Testis (tissue), 2 donors: ENCODE data around the gene CALR.

Experiments
- CTCF ChIP-seq, 3 experiments: fragments of 450-650 bp in 2 of 3; fragments of 200-600 bp in 1 of 3; sonication (generic) in 1 of 3; IDR thresholded peaks; one replicate each; pipeline ENCODE4 v1.5.1; 2016 to 2019; ENCODE audit warnings: antibody characterized with exemption in 3 of 3, mild to moderate bottlenecking in 2 of 3, moderate library complexity in 1 of 3
- POLR2A ChIP-seq: fragments of 450-650 bp; IDR thresholded peaks from one replicate; pipeline ENCODE4 v1.6.1; 2017; ENCODE audit warnings: antibody characterized with exemption, mild to moderate bottlenecking, moderate library complexity

- no peak for TF ChIP-seq CTCF (IDR thresholded peaks at IDR 0.05)
- no peak for TF ChIP-seq POLR2A
Measured at GRCh38 chr19:12969292-12969988, 31.0 kb downstream of the CALR start, which contains the start of gene DAND5.
